Astrocyte (in vitro differentiated cells and primary cell): ENCODE data around the gene SCIN. TPM values are rescaled to one million over a fixed set of nuclear protein-coding genes. Genes with fewer than 3 reads are reported as not detected.
A peak's percentile ranks its signal among the peaks of the same experiment; 100 is the strongest.
"Not testable (repeated sequence)": the region's sequence is repeated elsewhere in the genome, so short reads cannot be mapped to it uniquely, and the experiment has no call there.

ENCODE experiments used
- DNase-seq: peaks from one replicate; pipeline ENCODE4 v3.0.0-alpha.2; 2010; ENCODE audit warnings: low read depth
- FAIRE-seq: peaks from 2 replicates; lab custom pipeline; 2011; peaks lifted over from hg19 to GRCh38; lab: Jason Lieb, UNC
- H2AFZ ChIP-seq: 2 replicates; pipeline ENCODE4 v1.6.0; 2012; ENCODE audit warnings: low read depth, low read length, inconsistent platforms
- H3K27ac ChIP-seq: 2 replicates; pipeline ENCODE4 v1.5.1; 2011; ENCODE audit warnings: low read depth, low read length, inconsistent platforms
- H3K27me3 ChIP-seq: 2 replicates; pipeline ENCODE4 v1.6.0; 2011; ENCODE audit warnings: low read length, inconsistent platforms; ENCODE audit not compliant: insufficient read depth
- H3K36me3 ChIP-seq: 2 replicates; pipeline ENCODE4 v1.5.1; 2011; ENCODE audit warnings: low read length, inconsistent platforms; ENCODE audit not compliant: insufficient read depth
- H3K4me1 ChIP-seq: 2 replicates; pipeline ENCODE4 v1.5.1; 2011; ENCODE audit warnings: low read length, inconsistent platforms; ENCODE audit not compliant: insufficient read depth
- H3K4me2 ChIP-seq: 2 replicates; pipeline ENCODE4 v1.6.0; 2012; ENCODE audit warnings: low read length, inconsistent platforms
- H3K4me3 ChIP-seq: 2 replicates; pipeline ENCODE4 v1.5.1; 2011; ENCODE audit warnings: low read depth, mild to moderate bottlenecking, low read length, inconsistent platforms; ENCODE audit not compliant: insufficient read depth
- H3K79me2 ChIP-seq: 2 replicates; pipeline ENCODE4 v1.6.0; 2012; ENCODE audit warnings: mild to moderate bottlenecking, low read length, inconsistent platforms; ENCODE audit not compliant: insufficient read depth
- H3K9ac ChIP-seq: 2 replicates; pipeline ENCODE4 v1.6.0; 2012; ENCODE audit warnings: mild to moderate bottlenecking, low read length, inconsistent platforms
- H3K9me3 ChIP-seq: 2 replicates; pipeline ENCODE4 v1.5.1; 2012; ENCODE audit warnings: low read depth, mild to moderate bottlenecking, low read length, inconsistent platforms; ENCODE audit not compliant: insufficient read depth
- H4K20me1 ChIP-seq: 2 replicates; pipeline ENCODE4 v1.6.0; 2012; ENCODE audit warnings: low read length, inconsistent platforms; ENCODE audit not compliant: insufficient read depth
- H3K27ac Mint-ChIP-seq: one replicate; pipeline ENCODE4 v1.8.0; 2021; ENCODE audit warnings: mild to moderate bottlenecking, mixed read lengths; ENCODE audit not compliant: unreplicated experiment
- H3K27me3 Mint-ChIP-seq: one replicate; pipeline ENCODE4 v1.8.0; 2021; ENCODE audit warnings: low read depth, mixed read lengths; ENCODE audit not compliant: unreplicated experiment
- H3K36me3 Mint-ChIP-seq: one replicate; pipeline ENCODE4 v1.8.0; 2021; ENCODE audit warnings: low read depth, mixed read lengths; ENCODE audit not compliant: unreplicated experiment
- H3K4me1 Mint-ChIP-seq: one replicate; pipeline ENCODE4 v1.8.0; 2021; ENCODE audit warnings: low read depth, mixed read lengths; ENCODE audit not compliant: unreplicated experiment
- H3K4me3 Mint-ChIP-seq: one replicate; pipeline ENCODE4 v1.8.0; 2021; ENCODE audit warnings: mild to moderate bottlenecking, moderate library complexity, mixed read lengths; ENCODE audit not compliant: unreplicated experiment
- H3K9me3 Mint-ChIP-seq: one replicate; pipeline ENCODE4 v1.8.0; 2021; ENCODE audit warnings: mild to moderate bottlenecking, mixed read lengths; ENCODE audit not compliant: unreplicated experiment
- CTCF ChIP-seq: IDR thresholded peaks from 2 replicates; pipeline ENCODE4 v1.5.1; 2011; ENCODE audit warnings: low read depth, mild to moderate bottlenecking, inconsistent platforms, low read length, moderate library complexity; ENCODE audit not compliant: insufficient read depth
- EZH2 ChIP-seq: IDR thresholded peaks from 2 replicates; pipeline ENCODE4 v1.6.1; 2012; ENCODE audit warnings: mild to moderate bottlenecking, low read length, inconsistent platforms; ENCODE audit not compliant: insufficient read depth
- total RNA-seq: library from RNA; stranded (reverse); gene quantifications from 2 replicates; pipeline ENCODE4 v1.2.1, GENCODE V29; 2021

Gene SCIN
- total RNA-seq, 1 donor from 2014 or later, result 0.27 TPM

- not testable (repeated sequence) for H2AFZ ChIP-seq, H3K36me3 Mint-ChIP-seq, H3K27me3 ChIP-seq, H3K9me3 ChIP-seq, H3K4me3 Mint-ChIP-seq, FAIRE-seq, H4K20me1 ChIP-seq, H3K9ac ChIP-seq, H3K79me2 ChIP-seq, DNase-seq, H3K4me3 ChIP-seq, H3K9me3 Mint-ChIP-seq, H3K27ac Mint-ChIP-seq, H3K27me3 Mint-ChIP-seq, H3K36me3 ChIP-seq
- Histone ChIP-seq H3K4me1 (peaks cover 19% of the 10 kb centered on the region), H3K27ac (peak overlapping the region; percentile 16), H3K4me2 (peak overlapping the region; percentile 71)
- peaks cover 13% of the 10 kb centered on the region for H3K4me1 Mint-ChIP-seq
Measured at GRCh38 chr7:12660986-12661385, 90.5 kb downstream of the SCIN start.

- H3K9me3 ChIP-seq, result no peaks in the 10 kb centered on the region
- H3K4me3 ChIP-seq, result no peak overlapping the region
- H3K27ac ChIP-seq, result no peak overlapping the region
- H3K36me3 ChIP-seq, result no peaks in the 10 kb centered on the region
- Mint-ChIP-seq H3K27me3 (no peaks in the 10 kb centered on the region), H3K9me3 (peaks cover 2% of the 10 kb centered on the region), H3K4me1 (peaks cover 13% of the 10 kb centered on the region), H3K27ac (no peak overlapping the region), H3K4me3 (no peak overlapping the region), H3K36me3 (no peaks in the 10 kb centered on the region)
- DNase-seq (peak; percentile 55), FAIRE-seq (no peak)
- no peak overlapping the region for H3K4me2 ChIP-seq
- H3K4me1 ChIP-seq, result peaks cover 19% of the 10 kb centered on the region
- no peak overlapping the region for H2AFZ ChIP-seq
- H3K27me3 ChIP-seq, result no peaks in the 10 kb centered on the region
- H3K9ac ChIP-seq, result no peak overlapping the region
- H4K20me1 ChIP-seq, result no peaks in the 10 kb centered on the region
- TF ChIP-seq CTCF, result no peak
- TF ChIP-seq EZH2, result no peak
- no peaks in the 10 kb centered on the region for H3K79me2 ChIP-seq
Measured at GRCh38 chr7:12661581-12661980, 91.1 kb downstream of the SCIN start.

GRCh38 chr7:12670000-12670729 is 99.6 kb downstream of the SCIN start:
- no peak overlapping the region for H3K4me2 ChIP-seq
- H2AFZ ChIP-seq, result no peak overlapping the region
- no peaks in the 10 kb centered on the region for H3K27me3 Mint-ChIP-seq
- H3K36me3 Mint-ChIP-seq, result no peaks in the 10 kb centered on the region
- peaks cover 8% of the 10 kb centered on the region for H3K4me1 Mint-ChIP-seq
- no peaks in the 10 kb centered on the region for H3K36me3 ChIP-seq
- H3K4me3 ChIP-seq, result no peak overlapping the region
- H3K27me3 ChIP-seq, result no peaks in the 10 kb centered on the region
- no peaks in the 10 kb centered on the region for H3K79me2 ChIP-seq
- TF ChIP-seq EZH2, result no peak
- no peak for TF ChIP-seq CTCF
- no peaks in the 10 kb centered on the region for H3K9me3 Mint-ChIP-seq
- H3K9me3 ChIP-seq, result no peaks in the 10 kb centered on the region
- H4K20me1 ChIP-seq, result no peaks in the 10 kb centered on the region
- H3K4me1 ChIP-seq, result no peaks in the 10 kb centered on the region
- H3K4me3 Mint-ChIP-seq, result no peak overlapping the region
- H3K9ac ChIP-seq, result no peak overlapping the region
- no peak overlapping the region for H3K27ac ChIP-seq
- FAIRE-seq (peak; percentile 34), DNase-seq (peak; percentile 77)
- no peak overlapping the region for H3K27ac Mint-ChIP-seq
